Liver (tissue), 9 donors: ENCODE measurements around the gene AGBL4. TPM values are rescaled to one million over a fixed set of nuclear protein-coding genes. Genes with fewer than 3 reads are reported as not detected.

Source experiments
- DNase-seq: peaks from one replicate; pipeline ENCODE4 v3.0.0-alpha.2; 2017; ENCODE audit warnings: low spot score
- H3K27ac ChIP-seq, 2 donors: one replicate each; pipeline ENCODE4 v1.7.0; 2013; ENCODE audit warnings: inconsistent platforms in 2 of 2, low read length in 2 of 2, control low read depth in 1 of 2, low read depth in 1 of 2, mild to moderate bottlenecking in 1 of 2
- H3K27me3 ChIP-seq, 4 donors: one replicate each; pipeline versions ENCODE4 v1.6.1 to v1.7.0; 2013; ENCODE audit warnings: low read length in 3 of 4, inconsistent platforms in 1 of 4, mild to moderate bottlenecking in 1 of 4, moderate library complexity in 1 of 4; ENCODE audit not compliant: control insufficient read depth in 4 of 4, insufficient read depth in 4 of 4
- H3K36me3 ChIP-seq, 4 donors: one replicate each; pipeline versions ENCODE4 v1.6.1 to v1.7.0; 2013; ENCODE audit warnings: low read length in 3 of 4, mild to moderate bottlenecking in 3 of 4, low read depth in 1 of 4, moderate library complexity in 1 of 4; ENCODE audit not compliant: control insufficient read depth in 4 of 4, insufficient read depth in 3 of 4
- H3K4me1 ChIP-seq, 4 donors: one replicate each; pipeline versions ENCODE4 v1.6.1 to v1.7.0; 2013; ENCODE audit warnings: low read length in 3 of 4, mild to moderate bottlenecking in 3 of 4, moderate library complexity in 1 of 4; ENCODE audit not compliant: control insufficient read depth in 4 of 4, insufficient read depth in 4 of 4
- H3K4me3 ChIP-seq, 3 donors: one replicate each; pipeline versions ENCODE4 v1.6.1 to v1.7.0; 2013; ENCODE audit warnings: low read length in 3 of 3, control low read depth in 1 of 3, low read depth in 1 of 3, mild to moderate bottlenecking in 1 of 3
- H3K9ac ChIP-seq, 2 donors: one replicate each; pipeline ENCODE4 v1.7.0; 2013; ENCODE audit warnings: low read length in 2 of 2, mild to moderate bottlenecking in 2 of 2, moderate library complexity in 2 of 2, control low read depth in 1 of 2, low read depth in 1 of 2
- H3K9me3 ChIP-seq, 4 donors: one replicate each; pipeline versions ENCODE4 v1.6.1 to v1.7.0; 2013; ENCODE audit warnings: low read length in 3 of 4; ENCODE audit not compliant: control insufficient read depth in 4 of 4
- CTCF ChIP-seq: fragments of 150-350 bp; IDR thresholded peaks from 2 replicates; pipeline ENCODE4 v1.5.1; 2017; ENCODE audit warnings: improper control_type of control experiment, low read depth, low read length; ENCODE audit not compliant: missing input control
- EGR1 ChIP-seq, 2 donors: IDR thresholded peaks; 2 replicates each; pipeline ENCODE4 v1.6.1; 2016 to 2018; ENCODE audit warnings: antibody characterized with exemption in 2 of 2, low read depth in 2 of 2
- FOXA1 ChIP-seq: IDR thresholded peaks from 2 replicates; pipeline ENCODE4 v1.6.1; 2016; ENCODE audit warnings: antibody characterized with exemption
- FOXA2 ChIP-seq: IDR thresholded peaks from 2 replicates; pipeline ENCODE4 v1.6.1; 2016; ENCODE audit warnings: antibody characterized with exemption
- GABPA ChIP-seq, 2 donors: IDR thresholded peaks in 1 of 2; conservative IDR thresholded peaks in 1 of 2; 2 replicates each; pipeline ENCODE4 v1.6.1; 2016; ENCODE audit warnings: antibody characterized with exemption in 2 of 2, mild to moderate bottlenecking in 1 of 2, moderate library complexity in 1 of 2
- HNF4A ChIP-seq, 2 donors: conservative IDR thresholded peaks; 2 replicates each; pipeline ENCODE4 v1.6.1; 2016; ENCODE audit warnings: antibody characterized with exemption in 2 of 2, mild to moderate bottlenecking in 2 of 2
- HNF4G ChIP-seq: IDR thresholded peaks from 2 replicates; pipeline ENCODE4 v1.6.1; 2016; ENCODE audit warnings: antibody characterized with exemption
- JUND ChIP-seq, 2 donors: IDR thresholded peaks; 2 replicates each; pipeline ENCODE4 v1.6.1; 2016; ENCODE audit warnings: antibody characterized with exemption in 2 of 2
- MAX ChIP-seq: IDR thresholded peaks from 2 replicates; pipeline ENCODE4 v1.6.1; 2016; ENCODE audit warnings: antibody characterized with exemption
- NR2F2 ChIP-seq: IDR thresholded peaks from 2 replicates; pipeline ENCODE4 v1.6.1; 2016; ENCODE audit warnings: antibody characterized with exemption
- RAD21 ChIP-seq, 2 donors: IDR thresholded peaks; 2 replicates each; pipeline ENCODE4 v1.6.1; 2016; ENCODE audit warnings: antibody characterized with exemption in 2 of 2, mild to moderate bottlenecking in 2 of 2
- RXRA ChIP-seq, 2 donors: IDR thresholded peaks; 2 replicates each; pipeline ENCODE4 v1.6.1; 2017 to 2018; ENCODE audit warnings: antibody characterized with exemption in 2 of 2, mild to moderate bottlenecking in 1 of 2
- SP1 ChIP-seq: IDR thresholded peaks from 2 replicates; pipeline ENCODE4 v1.6.1; 2018; ENCODE audit warnings: antibody characterized with exemption, mild to moderate bottlenecking
- TAF1 ChIP-seq: conservative IDR thresholded peaks from 2 replicates; pipeline ENCODE4 v1.6.1; 2016; ENCODE audit warnings: antibody characterized with exemption, mild to moderate bottlenecking
- YY1 ChIP-seq: IDR thresholded peaks from 2 replicates; pipeline ENCODE4 v1.6.1; 2016; ENCODE audit warnings: antibody characterized with exemption, mild to moderate bottlenecking
- WGBS: extraction: QIAGEN DNeasy Blood & Tissue Kit; methylation state at CpG from one replicate; pipeline ENCODE4 v1.1.7; 2013; 5-methylcytosine and 5-hydroxymethylcytosine counted together
- polyA plus RNA-seq, 2 donors: library from polyadenylated mRNA; stranded (reverse) in 1 of 2; unstranded in 1 of 2; fragments of 200-250 nt in 1 of 2; fragments of >200 nt in 1 of 2; fragmentation: Nextera tagmentation in 1 of 2; extraction: Ambion mirVana in 1 of 2; gene quantifications; one replicate each; pipeline versions ENCODE4 v1.2.1 to v1.2.3, GENCODE V29; 2013 to 2015
- total RNA-seq, 2 donors: library from RNA; depleted of rRNA; stranded (reverse); fragments of >200 nt; gene quantifications; one replicate each; pipeline ENCODE4 v1.2.3, GENCODE V29; 2014
- TF ChIP-seq, protein P1 (sequence below): IDR thresholded peaks from 2 replicates; pipeline ENCODE4 v1.6.1; 2016; ENCODE audit warnings: antibody characterized with exemption
- TF ChIP-seq, protein P2 (sequence below): IDR thresholded peaks from 2 replicates; pipeline ENCODE4 v1.6.1; 2016; ENCODE audit warnings: antibody characterized with exemption
- TF ChIP-seq, protein P3 (sequence below): IDR thresholded peaks from 2 replicates; pipeline ENCODE4 v1.6.1; 2016; ENCODE audit warnings: antibody characterized with exemption, mild to moderate bottlenecking
- donor health status: healthy.
- donor health status: healthy.
- donor health status: healthy.
- donor health status: healthy.
- donor health status: healthy.

The AGBL4 gene
- total and polyA plus RNA-seq, 4 donors: 0.75 to 0.76 TPM; not detected in 2

DNA sequence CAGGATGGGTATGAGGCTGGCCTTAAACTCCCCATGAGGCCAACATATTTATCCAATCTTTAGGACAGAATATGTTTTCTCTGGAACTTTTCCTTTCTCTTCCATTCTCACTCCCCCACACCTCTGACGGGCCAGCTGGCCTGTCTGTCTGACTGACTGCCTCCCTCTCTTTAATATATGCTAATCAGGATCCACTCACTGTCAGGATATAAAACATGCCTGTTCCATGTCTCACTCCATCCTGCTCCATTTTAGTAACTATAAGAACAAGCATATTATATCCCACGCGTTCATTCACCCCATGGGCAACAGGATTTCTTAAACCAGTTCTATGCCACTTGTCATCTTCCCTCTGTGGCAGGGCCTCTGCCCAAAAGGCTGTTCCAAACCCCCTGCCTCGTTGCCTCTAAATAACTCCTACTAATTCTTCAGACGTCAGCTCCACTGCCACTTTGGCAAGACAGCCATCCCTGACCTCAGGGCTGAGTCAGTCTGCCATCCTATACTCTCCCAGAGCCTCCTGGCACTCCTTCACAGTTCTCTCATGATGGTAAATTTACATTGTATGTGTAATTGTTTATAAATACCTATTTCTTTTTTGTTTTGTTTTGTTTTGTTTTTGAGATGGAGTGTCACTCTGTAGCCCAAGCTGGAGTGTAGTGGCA, 1467.4 kb downstream of the AGBL4 start:
- no peaks in the 10 kb centered on the region for H3K4me1 ChIP-seq
- DNase-seq: no peak
- 81% methylated on average over 5 of the region's 5 CpGs for WGBS
- no peak overlapping the region for H3K9ac ChIP-seq
- H3K27ac ChIP-seq: no peak overlapping the region
- H3K9me3 ChIP-seq: no peaks in the 10 kb centered on the region
- H3K36me3 ChIP-seq: no peaks in the 10 kb centered on the region
- H3K27me3 ChIP-seq: no peaks in the 10 kb centered on the region
- TF ChIP-seq, protein P1, sequence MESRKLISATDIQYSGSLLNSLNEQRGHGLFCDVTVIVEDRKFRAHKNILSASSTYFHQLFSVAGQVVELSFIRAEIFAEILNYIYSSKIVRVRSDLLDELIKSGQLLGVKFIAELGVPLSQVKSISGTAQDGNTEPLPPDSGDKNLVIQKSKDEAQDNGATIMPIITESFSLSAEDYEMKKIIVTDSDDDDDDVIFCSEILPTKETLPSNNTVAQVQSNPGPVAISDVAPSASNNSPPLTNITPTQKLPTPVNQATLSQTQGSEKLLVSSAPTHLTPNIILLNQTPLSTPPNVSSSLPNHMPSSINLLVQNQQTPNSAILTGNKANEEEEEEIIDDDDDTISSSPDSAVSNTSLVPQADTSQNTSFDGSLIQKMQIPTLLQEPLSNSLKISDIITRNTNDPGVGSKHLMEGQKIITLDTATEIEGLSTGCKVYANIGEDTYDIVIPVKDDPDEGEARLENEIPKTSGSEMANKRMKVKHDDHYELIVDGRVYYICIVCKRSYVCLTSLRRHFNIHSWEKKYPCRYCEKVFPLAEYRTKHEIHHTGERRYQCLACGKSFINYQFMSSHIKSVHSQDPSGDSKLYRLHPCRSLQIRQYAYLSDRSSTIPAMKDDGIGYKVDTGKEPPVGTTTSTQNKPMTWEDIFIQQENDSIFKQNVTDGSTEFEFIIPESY: no peak
- TF ChIP-seq NR2F2: no peak
- TF ChIP-seq EGR1 (IDR thresholded peaks at IDR 0.05; ENCODE audit: low read depth in 2 of 2): no peak
- no peak for TF ChIP-seq RXRA (IDR thresholded peaks at IDR 0.05)
- TF ChIP-seq, protein P2, sequence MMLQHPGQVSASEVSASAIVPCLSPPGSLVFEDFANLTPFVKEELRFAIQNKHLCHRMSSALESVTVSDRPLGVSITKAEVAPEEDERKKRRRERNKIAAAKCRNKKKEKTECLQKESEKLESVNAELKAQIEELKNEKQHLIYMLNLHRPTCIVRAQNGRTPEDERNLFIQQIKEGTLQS: no peak
- TF ChIP-seq HNF4A (conservative IDR thresholded peaks at IDR 0.05): no peak
- no peak for TF ChIP-seq GABPA (IDR thresholded peaks at IDR 0.05 in 1 of 2, conservative IDR thresholded peaks at IDR 0.05 in 1 of 2)
- TF ChIP-seq FOXA2: no peak
- TF ChIP-seq FOXA1: no peak
- no peak for TF ChIP-seq RAD21 (IDR thresholded peaks at IDR 0.05)
- no peak for TF ChIP-seq HNF4G
- no peak overlapping the region for H3K4me3 ChIP-seq

GRCh38 chr1:48555271-48555670, 1468.5 kb downstream of the AGBL4 start:
- no peaks in the 10 kb centered on the region for H3K36me3 ChIP-seq
- no peak for TF ChIP-seq FOXA2
- no peak for TF ChIP-seq HNF4A (conservative IDR thresholded peaks at IDR 0.05)
- no peak for TF ChIP-seq SP1
- no peak for TF ChIP-seq RAD21 (IDR thresholded peaks at IDR 0.05)
- TF ChIP-seq NR2F2: no peak
- TF ChIP-seq RXRA (IDR thresholded peaks at IDR 0.05): no peak
- TF ChIP-seq FOXA1: no peak
- TF ChIP-seq CTCF: no peak
- no peak for TF ChIP-seq YY1
- no peak for TF ChIP-seq TAF1
- TF ChIP-seq, protein P3, sequence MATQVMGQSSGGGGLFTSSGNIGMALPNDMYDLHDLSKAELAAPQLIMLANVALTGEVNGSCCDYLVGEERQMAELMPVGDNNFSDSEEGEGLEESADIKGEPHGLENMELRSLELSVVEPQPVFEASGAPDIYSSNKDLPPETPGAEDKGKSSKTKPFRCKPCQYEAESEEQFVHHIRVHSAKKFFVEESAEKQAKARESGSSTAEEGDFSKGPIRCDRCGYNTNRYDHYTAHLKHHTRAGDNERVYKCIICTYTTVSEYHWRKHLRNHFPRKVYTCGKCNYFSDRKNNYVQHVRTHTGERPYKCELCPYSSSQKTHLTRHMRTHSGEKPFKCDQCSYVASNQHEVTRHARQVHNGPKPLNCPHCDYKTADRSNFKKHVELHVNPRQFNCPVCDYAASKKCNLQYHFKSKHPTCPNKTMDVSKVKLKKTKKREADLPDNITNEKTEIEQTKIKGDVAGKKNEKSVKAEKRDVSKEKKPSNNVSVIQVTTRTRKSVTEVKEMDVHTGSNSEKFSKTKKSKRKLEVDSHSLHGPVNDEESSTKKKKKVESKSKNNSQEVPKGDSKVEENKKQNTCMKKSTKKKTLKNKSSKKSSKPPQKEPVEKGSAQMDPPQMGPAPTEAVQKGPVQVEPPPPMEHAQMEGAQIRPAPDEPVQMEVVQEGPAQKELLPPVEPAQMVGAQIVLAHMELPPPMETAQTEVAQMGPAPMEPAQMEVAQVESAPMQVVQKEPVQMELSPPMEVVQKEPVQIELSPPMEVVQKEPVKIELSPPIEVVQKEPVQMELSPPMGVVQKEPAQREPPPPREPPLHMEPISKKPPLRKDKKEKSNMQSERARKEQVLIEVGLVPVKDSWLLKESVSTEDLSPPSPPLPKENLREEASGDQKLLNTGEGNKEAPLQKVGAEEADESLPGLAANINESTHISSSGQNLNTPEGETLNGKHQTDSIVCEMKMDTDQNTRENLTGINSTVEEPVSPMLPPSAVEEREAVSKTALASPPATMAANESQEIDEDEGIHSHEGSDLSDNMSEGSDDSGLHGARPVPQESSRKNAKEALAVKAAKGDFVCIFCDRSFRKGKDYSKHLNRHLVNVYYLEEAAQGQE: no peak
- TF ChIP-seq, protein P2: no peak
- no peak for TF ChIP-seq EGR1 (IDR thresholded peaks at IDR 0.05; ENCODE audit: low read depth in 2 of 2)
- TF ChIP-seq JUND (IDR thresholded peaks at IDR 0.05): no peak
- TF ChIP-seq GABPA (IDR thresholded peaks at IDR 0.05 in 1 of 2, conservative IDR thresholded peaks at IDR 0.05 in 1 of 2): no peak
- no peak for TF ChIP-seq HNF4G
- TF ChIP-seq MAX: no peak
- no peaks in the 10 kb centered on the region for H3K9me3 ChIP-seq
- H3K27ac ChIP-seq: no peak overlapping the region
- H3K9ac ChIP-seq: no peak overlapping the region
- no peak overlapping the region for H3K4me3 ChIP-seq
- 84% methylated on average over 2 of the region's 2 CpGs for WGBS
- no peaks in the 10 kb centered on the region for H3K27me3 ChIP-seq
- no peak for DNase-seq
- H3K4me1 ChIP-seq: no peaks in the 10 kb centered on the region
